ENCODE results near the gene USP10. TPM values are rescaled to one million over a fixed set of nuclear protein-coding genes. Genes with fewer than 3 reads are reported as not detected.

Gene USP10
- total RNA-seq, 1 donor from 2014 or later = 100 TPM

GRCh38 chr16:84823484-84823883 lies 123.7 kb downstream of the USP10 start:
- H3K4me1 Mint-ChIP-seq (ENCODE audit: low read depth, unreplicated experiment) = peaks cover 22% of the 10 kb centered on the region
- no peak overlapping the region for H3K4me3 Mint-ChIP-seq (ENCODE audit: unreplicated experiment)
- H3K27me3 Mint-ChIP-seq (ENCODE audit: unreplicated experiment) = peaks cover 10% of the 10 kb centered on the region
- TF ChIP-seq CTCF (IDR thresholded peaks at IDR 0.05; ENCODE audit: partially characterized antibody, unreplicated experiment) = no peak
- no peak for DNase-seq
- peaks cover 3% of the 10 kb centered on the region for H3K9me3 Mint-ChIP-seq (ENCODE audit: unreplicated experiment)
- peaks cover 6% of the 10 kb centered on the region for H3K36me3 Mint-ChIP-seq (ENCODE audit: unreplicated experiment)
- no peak overlapping the region for H3K27ac Mint-ChIP-seq (ENCODE audit: unreplicated experiment)

- no peak for TF ChIP-seq CTCF (IDR thresholded peaks at IDR 0.05; ENCODE audit: partially characterized antibody, unreplicated experiment)
- Mint-ChIP-seq H3K4me3 (ENCODE audit: unreplicated experiment) (no peak overlapping the region), H3K27me3 (ENCODE audit: unreplicated experiment) (peaks cover 9% of the 10 kb centered on the region), H3K9me3 (ENCODE audit: unreplicated experiment) (peaks cover 3% of the 10 kb centered on the region), H3K36me3 (ENCODE audit: unreplicated experiment) (peaks cover 6% of the 10 kb centered on the region), H3K27ac (ENCODE audit: unreplicated experiment) (no peak overlapping the region), H3K4me1 (ENCODE audit: low read depth, unreplicated experiment) (peaks cover 27% of the 10 kb centered on the region)
- no peak for DNase-seq
These were observed 124.1 kb downstream of the USP10 start for GRCh38 chr16:84823926-84824325.

- no peak overlapping the region for H3K4me3 Mint-ChIP-seq (ENCODE audit: unreplicated experiment)
- no peak for DNase-seq
- peaks cover 4% of the 10 kb centered on the region for H3K27me3 Mint-ChIP-seq (ENCODE audit: unreplicated experiment)
- no peak overlapping the region for H3K27ac Mint-ChIP-seq (ENCODE audit: unreplicated experiment)
- peaks cover 21% of the 10 kb centered on the region for H3K4me1 Mint-ChIP-seq (ENCODE audit: low read depth, unreplicated experiment)
- H3K36me3 Mint-ChIP-seq (ENCODE audit: unreplicated experiment) = peaks cover 6% of the 10 kb centered on the region
- peaks cover 3% of the 10 kb centered on the region for H3K9me3 Mint-ChIP-seq (ENCODE audit: unreplicated experiment)
- no peak for TF ChIP-seq CTCF (IDR thresholded peaks at IDR 0.05; ENCODE audit: partially characterized antibody, unreplicated experiment)
These were observed 126.2 kb downstream of the USP10 start for GRCh38 chr16:84825896-84826557.

- no peak overlapping the region for H3K27ac Mint-ChIP-seq (ENCODE audit: unreplicated experiment)
- TF ChIP-seq CTCF (IDR thresholded peaks at IDR 0.05; ENCODE audit: partially characterized antibody, unreplicated experiment) = no peak
- H3K4me1 Mint-ChIP-seq (ENCODE audit: low read depth, unreplicated experiment) = peaks cover 21% of the 10 kb centered on the region
- peaks cover 6% of the 10 kb centered on the region for H3K36me3 Mint-ChIP-seq (ENCODE audit: unreplicated experiment)
- H3K9me3 Mint-ChIP-seq (ENCODE audit: unreplicated experiment) = peaks cover 3% of the 10 kb centered on the region
- no peak for DNase-seq
- H3K4me3 Mint-ChIP-seq (ENCODE audit: unreplicated experiment) = no peak overlapping the region
- H3K27me3 Mint-ChIP-seq (ENCODE audit: unreplicated experiment) = peaks cover 4% of the 10 kb centered on the region
These were observed 126.8 kb downstream of the USP10 start for GRCh38 chr16:84826558-84826941.

- Mint-ChIP-seq H3K36me3 (ENCODE audit: unreplicated experiment) (peaks cover 6% of the 10 kb centered on the region), H3K4me1 (ENCODE audit: low read depth, unreplicated experiment) (peaks cover 21% of the 10 kb centered on the region), H3K9me3 (ENCODE audit: unreplicated experiment) (peaks cover 3% of the 10 kb centered on the region), H3K27ac (ENCODE audit: unreplicated experiment) (peak overlapping the region; percentile 90), H3K4me3 (ENCODE audit: unreplicated experiment) (peak overlapping the region; percentile 8), H3K27me3 (ENCODE audit: unreplicated experiment) (peaks cover 4% of the 10 kb centered on the region)
- peak; percentile 67 for DNase-seq
- TF ChIP-seq CTCF (IDR thresholded peaks at IDR 0.05; ENCODE audit: partially characterized antibody, unreplicated experiment) = no peak
These were observed 127.4 kb downstream of the USP10 start for GRCh38 chr16:84827131-84827574.

Data from glutamatergic neuron (in vitro differentiated cells).